GM19455 (cell line): Measurements from ENCODE around the gene SNX5.

Experiments
- ATAC-seq: cut with Tn5 transposase; IDR thresholded peaks from one replicate; pipeline ENCODE4 v1.9.1; 2021; ENCODE audit not compliant: unreplicated experiment

SNX5 gene

DNA sequence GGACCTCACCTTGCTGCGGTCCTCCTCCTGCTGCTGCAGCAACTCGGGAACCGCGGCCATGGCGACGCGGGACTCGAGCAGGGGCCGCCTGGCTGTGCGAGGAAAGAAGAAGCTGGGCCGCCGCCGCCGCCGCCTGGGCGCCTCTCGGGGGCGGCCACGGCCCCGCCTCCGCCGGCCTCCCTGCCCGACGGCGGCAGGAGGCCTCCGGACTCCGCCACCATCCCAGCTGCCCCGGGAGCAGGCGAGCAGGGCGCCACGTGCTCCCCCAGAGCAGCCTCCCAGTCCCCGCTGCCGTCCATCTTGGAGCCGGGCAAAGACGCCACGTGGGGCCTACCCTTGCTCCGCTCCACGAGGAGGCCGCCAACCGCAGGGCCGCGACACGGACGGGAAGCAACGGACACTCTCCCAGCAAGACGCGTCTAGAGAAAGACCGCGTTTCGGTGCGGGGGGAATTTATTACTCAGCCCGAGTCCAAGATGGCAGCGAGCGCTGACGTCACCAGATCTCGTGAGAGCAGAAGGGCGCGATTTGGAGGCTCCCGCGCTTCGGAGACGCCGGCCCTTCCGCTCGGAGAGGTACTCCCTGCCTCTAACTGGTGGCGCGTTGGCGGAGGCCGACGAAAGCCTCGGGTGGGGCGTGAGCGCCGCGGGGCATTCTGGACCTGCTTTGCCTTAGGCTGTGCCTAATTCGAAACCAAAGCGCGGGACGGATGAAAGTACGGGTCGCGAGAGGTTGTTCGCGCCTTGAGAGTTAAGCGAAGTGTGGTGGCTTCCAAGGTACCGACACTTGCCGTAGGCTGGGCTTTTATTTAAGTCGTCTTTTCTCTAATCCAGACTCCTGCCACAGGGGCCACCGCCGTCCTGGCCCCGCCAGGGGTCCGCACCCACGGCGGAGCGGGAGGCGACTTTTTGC is at the start of gene SNX5, which contains the start of gene MGME1:
Gene SNX5 (minus strand): TSS at position 429 of the 912 bp plus-strand sequence. CDS start 369 bp downstream, at position 60.
Gene MGME1 (plus strand): TSS at position 653 of the 912 bp plus-strand sequence. CDS start 842 bp downstream, outside the sequence.
- peak; percentile 76 for ATAC-seq

DNA sequence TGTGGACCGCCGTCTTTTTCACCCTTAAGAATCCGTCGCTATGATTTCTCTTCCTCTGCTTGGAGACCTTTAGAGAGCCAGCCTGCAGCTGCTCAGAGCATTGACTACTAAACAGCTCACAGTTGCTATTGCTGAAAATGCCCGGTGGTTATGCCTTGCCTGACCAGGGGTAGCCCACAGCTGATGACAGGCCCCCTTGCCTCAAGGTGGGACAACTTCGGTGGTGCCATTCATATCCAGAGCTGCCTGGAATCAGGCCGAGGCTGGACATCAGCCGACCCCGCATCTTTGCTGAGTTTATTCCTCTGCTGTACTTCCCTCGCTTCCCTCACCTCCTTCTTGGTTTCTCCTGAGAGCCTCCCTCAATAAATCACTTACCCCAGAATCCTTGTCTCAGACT is 49.5 kb upstream of the SNX5 start:
- ATAC-seq = no peak

DNA sequence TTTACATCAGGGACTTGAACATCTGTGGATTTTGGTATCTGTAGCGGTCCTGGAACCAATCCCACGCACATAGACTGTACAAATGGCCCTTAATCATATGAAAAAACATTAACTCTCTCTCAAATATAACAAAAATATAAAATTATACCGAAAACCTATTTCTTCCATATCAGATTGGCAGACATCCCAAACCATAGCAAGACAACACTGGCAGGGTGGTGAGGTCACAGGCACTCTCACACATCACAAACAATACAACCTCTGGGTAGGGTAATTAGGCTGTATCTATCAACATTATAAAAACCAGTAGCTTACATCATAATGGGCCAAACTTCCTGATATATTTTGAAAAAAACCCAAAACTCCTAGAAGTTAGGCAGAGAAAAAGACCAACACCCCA is 48.2 kb upstream of the SNX5 start:
- ATAC-seq = no peak

DNA sequence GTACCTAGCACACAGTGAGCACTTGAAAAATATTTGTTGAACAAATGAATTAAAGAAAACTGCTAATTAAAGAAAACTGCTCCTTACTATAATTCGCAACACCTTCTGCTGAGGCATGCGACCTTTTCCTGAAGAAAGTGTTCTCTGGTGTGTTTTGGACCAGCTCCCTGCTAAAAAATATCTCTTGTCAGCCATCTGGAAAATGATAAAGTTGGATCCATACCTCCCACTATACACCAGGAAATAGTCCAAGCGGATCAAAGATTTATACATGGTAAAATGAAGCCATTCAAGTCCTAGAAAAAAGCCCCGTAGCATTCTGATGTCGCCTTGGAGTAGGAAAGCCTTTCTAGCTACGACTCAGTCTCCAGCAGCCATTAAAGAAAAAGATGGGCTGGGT is 45.8 kb upstream of the SNX5 start:
- no peak for ATAC-seq

DNA sequence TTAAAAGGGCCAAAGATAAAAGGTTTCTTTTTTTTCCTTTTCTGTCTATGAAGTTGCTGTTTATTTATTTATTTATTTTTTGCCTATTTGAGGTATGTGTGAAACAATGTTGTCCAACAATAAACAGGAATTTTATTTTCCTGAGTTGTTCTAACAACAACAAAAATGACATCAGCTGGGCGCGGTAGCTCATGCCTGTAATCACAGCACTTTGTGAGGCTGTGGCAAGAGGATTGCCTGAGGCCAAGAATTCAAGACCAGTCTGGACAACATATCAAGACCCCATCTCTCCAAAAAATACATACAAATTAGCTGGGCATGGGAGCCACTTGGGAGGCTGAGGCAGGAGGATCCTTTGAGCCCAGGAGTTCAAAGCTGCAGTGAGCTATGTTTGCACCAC is 44.3 kb upstream of the SNX5 start:
- ATAC-seq = no peak

DNA sequence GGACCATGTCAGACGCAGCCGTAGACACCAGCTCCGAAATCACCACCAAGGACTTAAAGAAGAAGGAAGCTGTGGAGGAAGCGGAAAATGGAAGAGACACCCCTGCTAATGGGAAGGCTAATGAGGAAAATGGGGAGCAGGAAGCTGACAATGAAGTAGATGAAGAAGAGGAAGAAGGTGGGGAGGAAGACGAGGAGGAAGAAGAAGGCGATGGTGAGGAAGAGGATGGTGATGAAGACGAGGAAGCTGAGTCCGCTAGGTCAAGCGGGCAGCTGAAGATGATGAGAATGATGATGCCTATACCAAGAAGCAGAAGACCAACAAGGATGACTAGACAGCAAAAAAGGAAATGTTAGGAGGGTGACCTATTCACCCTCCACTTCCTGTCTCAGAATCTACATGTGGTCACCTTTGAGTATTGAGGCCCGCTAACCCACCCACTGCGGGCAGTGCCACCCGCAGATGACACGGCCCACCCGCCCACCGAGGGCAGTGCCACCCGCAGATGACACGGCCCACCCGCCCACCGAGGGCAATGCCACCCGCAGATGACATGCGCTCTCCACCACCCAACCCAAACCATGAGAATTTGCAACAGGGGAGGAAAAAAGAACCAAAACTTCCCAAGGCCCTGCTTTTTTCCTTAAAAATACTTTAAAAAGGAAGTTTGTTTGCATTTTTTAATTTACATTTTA is 43.5 kb upstream of the SNX5 start:
- ATAC-seq = no peak

DNA sequence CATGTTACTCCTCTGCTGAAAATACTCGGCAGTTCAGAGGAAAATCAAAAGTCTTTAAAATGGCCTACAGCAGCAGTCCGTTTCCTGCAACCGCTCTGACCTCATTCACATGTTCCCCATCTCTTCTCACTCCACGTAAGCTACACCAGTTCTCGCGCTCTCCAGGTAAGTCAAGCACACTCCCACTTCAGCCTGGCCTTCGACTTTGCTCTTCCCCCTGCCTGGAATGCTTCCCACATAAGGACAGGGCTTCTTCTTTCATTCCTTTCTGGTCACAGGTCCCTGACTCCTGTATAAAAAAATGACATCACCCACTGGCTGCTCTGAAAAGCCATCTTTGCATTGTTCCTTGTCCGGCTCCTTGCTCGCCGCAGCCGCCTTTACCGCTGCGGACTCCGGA is 42.9 kb upstream of the SNX5 start:
- no peak for ATAC-seq

DNA sequence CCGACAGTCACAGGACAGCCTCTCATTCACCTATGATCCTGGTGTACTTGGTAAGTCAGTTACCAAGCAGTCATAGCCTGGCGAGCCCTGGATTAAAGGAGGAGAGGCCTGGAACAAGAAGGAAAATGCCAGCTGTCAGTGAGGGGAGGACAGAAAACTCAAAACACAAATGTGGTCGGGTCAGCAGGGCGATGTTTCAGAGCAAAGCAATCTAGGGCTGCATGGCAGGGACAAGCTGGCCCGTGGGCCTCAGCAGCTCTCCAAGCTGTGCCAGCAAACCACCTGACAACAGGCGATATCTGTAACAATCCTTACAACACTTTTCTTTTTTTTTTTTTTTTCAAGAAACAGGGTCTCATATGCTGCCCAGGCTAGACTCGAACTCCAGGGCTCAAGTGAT is 40.5 kb upstream of the SNX5 start:
- ATAC-seq = no peak

DNA sequence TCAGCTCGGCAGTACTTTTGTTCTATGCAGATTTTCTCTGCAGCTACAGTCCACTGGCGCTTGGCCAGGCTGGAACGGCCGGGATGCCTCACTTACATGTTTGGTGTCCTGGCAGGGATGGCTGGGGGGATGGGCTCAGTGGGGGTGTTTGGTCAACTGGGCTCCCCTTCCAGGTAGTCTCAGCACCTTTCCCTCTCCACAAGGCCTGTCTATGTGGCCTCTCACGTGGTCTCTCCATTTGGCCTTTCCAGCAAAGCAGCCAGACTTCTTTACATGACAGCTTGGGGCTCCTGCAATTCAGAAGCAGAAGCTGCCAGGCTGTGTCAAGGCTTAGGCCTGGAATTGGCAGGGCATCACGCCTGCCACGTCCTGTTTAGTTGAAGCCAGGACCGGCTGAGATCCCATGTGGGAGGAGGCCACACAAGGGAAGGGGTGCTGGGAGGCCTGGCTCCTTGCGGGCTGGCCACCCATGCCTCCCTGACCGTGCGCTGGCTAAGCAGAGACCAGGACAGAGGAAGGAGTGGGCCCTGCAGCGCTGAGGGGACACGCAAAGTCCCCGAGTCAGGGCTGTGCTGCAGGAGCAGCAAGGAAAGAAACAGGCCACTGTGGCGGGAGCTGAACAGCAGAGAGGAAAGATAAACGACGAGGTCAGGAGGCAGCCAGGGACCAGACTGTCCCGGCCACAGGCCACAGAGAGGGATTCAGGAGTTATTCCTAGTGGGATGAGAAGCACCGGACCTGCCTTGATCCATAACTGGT is 39.1 kb upstream of the SNX5 start:
- no peak for ATAC-seq

DNA sequence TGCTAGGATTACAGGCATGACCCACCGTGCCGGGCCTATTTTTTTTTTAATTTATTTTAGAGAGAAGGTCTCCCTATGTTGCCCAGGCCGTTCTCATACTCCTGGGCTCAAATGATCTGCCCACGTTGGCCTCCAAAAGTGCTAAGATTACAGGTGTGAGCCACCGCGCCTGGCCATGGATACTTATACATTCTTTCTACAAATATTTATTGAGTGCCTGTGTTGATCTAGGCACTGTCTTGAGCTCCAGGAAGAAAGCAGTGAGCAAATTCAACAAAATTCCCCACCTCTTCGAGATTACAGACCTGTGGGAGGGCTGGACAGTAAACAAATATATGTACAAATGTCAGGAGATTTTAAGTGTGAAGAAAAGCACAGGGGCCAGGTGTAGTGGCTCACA is 38.1 kb upstream of the SNX5 start:
- no peak for ATAC-seq

DNA sequence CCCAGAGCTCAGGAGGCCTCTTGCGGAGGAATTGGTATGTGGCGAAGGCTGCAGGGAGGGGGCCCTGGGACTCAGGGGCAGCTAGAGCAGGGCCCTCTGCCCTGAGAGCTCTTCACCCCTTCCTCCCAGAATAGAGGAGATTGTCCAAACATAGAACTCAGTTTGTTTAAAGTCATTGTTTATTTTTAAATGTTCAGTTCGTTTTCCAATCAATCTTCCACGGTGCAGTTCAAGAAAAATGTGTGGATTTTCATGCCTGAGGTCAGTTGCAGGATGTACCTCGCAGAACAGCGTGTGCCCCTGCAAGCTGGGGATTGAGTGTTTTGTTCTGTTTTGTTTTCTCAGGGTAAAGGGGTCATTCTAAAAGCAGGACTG is 37.4 kb upstream of the SNX5 start:
- no peak for ATAC-seq

DNA sequence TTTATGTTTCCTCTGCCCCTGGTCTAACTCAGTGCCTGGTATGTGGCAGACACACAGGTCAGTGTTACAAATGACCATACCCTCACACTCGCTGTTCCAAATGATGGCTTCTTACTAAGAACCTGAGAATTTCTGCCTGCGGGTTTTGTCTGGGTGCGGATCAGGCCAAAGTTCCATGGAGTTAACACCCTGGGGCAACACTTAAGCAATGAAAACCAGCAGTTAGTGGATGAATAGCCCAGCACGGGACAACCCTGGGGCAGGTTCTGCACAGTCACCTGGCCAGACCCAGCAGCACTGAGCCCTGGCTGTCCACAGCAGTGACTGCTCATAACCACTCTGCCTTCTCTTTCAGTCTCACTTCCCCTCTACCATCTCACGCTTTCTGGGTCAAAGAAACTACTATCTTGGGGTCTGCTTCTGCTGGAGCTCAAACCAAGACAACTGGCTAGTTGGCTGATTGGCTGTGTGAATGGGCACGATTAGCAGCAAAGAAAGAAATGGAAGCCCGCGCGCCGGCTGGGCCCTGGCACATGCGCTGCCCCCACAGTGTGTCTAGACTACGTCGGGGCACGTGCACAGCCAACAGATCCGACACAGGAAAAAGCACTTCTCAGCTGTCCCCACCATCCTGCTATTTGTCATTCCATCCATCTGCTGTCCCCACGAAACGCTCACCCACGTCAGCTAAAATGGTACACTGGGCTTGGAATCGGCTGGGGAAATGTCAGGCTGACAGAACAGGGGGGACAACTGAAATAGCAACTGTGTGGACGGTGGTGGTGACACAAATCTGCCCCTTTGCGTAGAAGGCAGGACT is 36.8 kb upstream of the SNX5 start:
- peak; percentile 88 for ATAC-seq

DNA sequence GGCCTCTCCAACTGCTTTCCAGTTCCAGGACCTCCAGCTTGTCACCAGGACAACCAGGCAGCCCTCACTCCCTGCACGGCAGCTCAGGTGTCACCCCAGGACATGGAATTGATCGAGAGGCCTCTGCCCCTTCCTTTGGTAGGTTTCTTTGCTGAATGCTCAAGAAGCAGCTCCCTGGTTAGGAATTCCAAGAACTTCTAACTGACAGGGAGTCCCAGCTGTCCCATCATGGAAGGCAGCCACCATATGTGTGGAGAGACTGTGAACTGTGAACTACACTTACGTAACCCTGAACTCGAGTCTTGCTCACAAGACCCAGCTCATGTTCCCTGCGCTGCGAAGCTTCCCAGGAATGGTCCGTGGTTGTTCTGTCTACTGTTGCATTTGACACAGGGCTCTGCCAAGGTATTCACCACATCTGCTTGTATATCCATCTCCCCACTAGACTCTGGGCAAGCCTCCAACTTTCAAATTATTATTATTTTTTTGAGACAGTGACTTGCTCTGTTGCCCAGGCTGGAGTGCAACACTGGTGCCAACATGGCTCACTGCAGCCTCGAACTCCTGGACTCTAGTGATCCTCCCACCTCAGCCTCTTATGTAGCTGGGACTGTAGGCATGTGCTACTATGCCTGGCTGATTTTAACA is 35.9 kb upstream of the SNX5 start:
- ATAC-seq = no peak

DNA sequence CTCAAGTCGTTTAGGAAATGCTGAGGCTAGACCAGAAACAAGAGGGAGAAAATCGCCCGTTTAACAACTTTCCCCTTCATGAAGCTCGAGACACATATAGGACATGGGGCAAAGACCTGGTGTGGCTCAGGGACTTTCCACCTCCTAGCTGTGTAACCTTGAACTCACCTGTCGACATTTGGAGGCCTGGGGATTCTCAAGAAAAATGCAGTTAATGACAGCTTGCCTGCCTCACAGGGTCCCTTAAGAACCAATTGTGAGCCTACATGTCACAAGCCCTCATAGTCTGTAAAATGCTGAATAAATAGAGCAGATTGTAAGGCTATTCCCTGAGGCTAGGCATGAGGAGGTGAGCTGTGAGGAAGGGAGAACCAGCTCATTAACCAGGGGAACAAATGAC is 35.3 kb upstream of the SNX5 start:
- no peak for ATAC-seq

DNA sequence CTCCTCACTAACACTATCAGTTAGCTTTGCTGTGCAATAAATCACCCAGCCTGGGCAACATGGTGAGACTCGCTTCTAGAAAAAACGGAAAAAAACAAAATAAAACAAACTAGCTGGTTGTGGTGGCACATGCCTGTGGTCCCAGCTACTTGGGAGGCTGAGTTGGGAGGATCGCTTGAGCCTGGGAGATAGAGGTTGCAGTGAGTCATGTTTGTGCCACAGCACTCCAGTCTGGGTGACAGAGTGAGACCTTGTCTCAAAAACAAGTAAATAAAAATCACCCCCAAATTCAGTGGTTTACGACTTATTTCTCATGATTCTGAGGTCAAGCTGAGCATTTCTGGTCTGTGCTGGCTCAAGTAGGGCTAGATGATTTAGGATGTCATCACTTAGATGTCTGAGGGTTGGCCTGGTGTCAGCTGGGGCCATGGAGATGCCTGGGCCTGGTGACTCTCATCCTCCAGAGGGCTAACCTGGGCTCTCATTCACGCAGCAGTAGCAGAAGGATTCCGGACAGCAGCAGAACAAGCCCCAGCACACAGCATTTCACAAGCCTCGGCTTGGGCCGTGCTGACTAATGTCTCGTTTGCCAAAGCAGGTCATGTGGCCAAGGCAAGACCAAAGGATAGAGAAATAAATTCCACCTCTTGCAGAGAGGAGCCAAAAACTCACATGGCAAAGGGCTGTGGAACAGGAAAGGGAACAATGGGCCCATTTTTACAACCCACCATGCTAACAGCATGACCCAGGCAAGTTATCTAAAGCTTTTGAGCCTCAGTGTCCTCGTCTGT is 32.7 kb upstream of the SNX5 start:
- ATAC-seq = no peak

DNA sequence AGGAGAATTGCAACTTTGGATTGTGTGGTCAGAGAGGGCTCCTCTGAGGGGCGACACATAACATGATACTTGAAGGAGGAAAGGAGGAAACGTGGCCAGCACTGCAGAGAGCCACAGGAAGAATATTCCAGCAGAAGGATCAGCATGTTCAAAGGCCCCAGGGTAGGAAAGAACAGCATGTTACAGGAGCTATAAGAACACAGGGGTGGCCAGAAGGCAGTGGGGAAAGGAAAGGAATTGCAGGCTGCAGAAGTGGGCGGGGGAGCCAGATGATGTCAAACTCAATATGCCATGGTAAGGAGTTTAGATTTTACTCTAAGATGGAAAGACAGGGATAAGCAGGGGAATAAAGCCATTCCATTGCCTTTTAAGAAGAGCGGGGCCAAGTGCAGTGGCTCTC is 31.0 kb upstream of the SNX5 start:
- no peak for ATAC-seq

DNA sequence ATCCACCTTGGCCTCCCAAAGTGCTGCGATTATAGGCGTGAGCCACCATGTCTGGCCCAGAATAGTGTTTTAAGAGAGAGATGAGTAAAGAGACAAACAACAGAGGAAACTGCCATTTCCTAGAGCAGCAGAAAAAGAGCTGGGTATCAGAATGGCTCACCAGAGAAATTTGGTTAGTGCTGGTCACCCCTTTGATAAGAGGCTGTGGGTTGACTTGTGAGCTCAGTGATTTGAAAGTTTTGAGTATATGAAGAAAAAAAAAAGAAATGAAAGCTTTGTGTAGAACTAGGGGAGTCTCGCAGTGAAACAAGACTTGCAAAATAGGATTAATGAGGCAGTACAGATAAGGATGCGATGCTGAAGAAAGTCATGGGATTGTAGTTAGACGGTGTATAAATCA is 29.9 kb upstream of the SNX5 start:
- no peak for ATAC-seq

DNA sequence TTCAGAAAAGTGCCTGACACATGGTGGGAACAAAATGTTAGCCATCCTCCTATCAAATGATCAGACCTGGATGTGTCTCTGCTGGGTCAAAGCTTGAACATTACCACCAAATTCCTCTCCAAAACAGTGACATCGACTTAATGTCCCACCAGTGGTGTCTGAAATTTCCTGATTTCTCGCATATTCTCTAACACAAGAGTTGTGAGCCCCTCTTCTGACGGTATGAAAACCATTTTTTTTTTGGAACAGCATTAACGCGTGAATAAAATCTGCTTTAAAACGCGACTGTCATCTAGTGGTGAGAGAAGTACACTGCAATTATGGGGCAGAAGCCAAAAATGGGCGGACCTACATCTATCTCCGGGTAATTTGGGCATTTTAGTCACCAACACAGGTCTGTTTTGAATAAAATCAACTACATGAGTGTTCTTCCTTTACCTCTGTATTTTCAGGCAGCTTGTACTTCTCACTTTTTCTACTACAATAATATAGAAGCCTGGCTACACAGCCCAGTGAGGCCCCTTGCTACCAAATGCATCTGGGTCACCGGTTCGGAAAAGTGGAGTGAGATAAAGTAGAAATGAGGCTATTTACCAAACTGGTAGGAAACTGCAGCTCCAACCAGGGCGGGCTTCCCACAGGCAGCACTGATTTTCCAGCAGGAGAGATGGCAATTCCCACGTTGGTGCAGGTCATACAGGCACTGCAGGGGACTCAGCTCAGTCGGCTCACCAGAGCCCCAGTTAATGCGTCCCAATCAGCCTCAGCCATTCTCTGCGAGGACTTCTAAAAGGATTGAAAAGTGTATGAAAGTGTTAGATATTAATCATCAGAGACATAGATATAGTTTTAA is 27.6 kb upstream of the SNX5 start:
- ATAC-seq = no peak

DNA sequence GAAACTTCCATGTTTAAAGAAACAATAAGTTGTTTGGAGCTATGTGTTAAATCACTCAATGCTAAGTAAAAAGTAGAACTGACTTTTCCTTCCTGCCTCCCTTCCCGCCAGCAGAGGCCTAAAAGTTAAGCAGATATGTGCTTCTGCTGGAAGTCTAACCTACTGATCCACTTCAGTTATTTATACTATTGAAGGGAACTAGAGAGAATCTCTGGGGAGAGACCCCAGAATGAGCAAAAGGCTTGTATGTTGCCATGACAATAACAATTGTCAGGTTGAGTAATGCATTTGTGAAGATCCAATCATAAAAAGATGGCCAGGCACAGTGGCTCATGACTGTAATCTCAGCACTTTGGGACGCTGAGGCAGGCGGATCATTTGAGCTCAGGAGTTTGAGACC is 25.0 kb upstream of the SNX5 start:
- ATAC-seq = no peak
